HEK293T (cell line): ENCODE results near the gene RAP1GAP.
"Not testable (repeated sequence)": the region's sequence is repeated elsewhere in the genome, so short reads cannot be mapped to it uniquely, and the experiment has no call there.

ENCODE experiments used
- CTCF ChIA-PET: fragments of 350-600 bp; formaldehyde crosslinking; extraction: SDS; loops from one replicate; lab custom pipeline; 2021; ENCODE audit warnings: antibody characterized with exemption, inconsistent platforms; lab: Yijun Ruan, JAX
- POLR2A ChIA-PET: fragments of 350-600 bp; formaldehyde crosslinking; extraction: SDS; loops from one replicate; lab custom pipeline; 2020; ENCODE audit warnings: antibody characterized with exemption, inconsistent platforms; lab: Yijun Ruan, JAX
- DNase-seq: peaks from one replicate; pipeline ENCODE4 v3.0.0; 2012; ENCODE audit warnings: mixed read lengths; ENCODE audit errors: extremely low spot score
- ARNT ChIP-seq: fragments of 450-650 bp; IDR thresholded peaks from 2 replicates; pipeline ENCODE4 v1.6.1; 2017; ENCODE audit warnings: mild to moderate bottlenecking
- BHLHE40 ChIP-seq: fragments of 450-650 bp; IDR thresholded peaks from 2 replicates; pipeline ENCODE4 v1.6.1; 2016; ENCODE audit warnings: mild to moderate bottlenecking, moderate library complexity, borderline replicate concordance
- CTBP1 ChIP-seq: fragments of 450-650 bp; IDR thresholded peaks from 2 replicates; pipeline ENCODE4 v1.6.1; 2016; ENCODE audit warnings: borderline replicate concordance
- ELF4 ChIP-seq: fragments of 450-650 bp; IDR thresholded peaks from 2 replicates; pipeline ENCODE4 v1.6.1; 2017; ENCODE audit warnings: antibody characterized with exemption
- FOXA1 ChIP-seq: fragments of 450-650 bp; IDR thresholded peaks from 2 replicates; pipeline ENCODE4 v1.6.1; 2016; ENCODE audit warnings: mild to moderate bottlenecking
- FOXK2 ChIP-seq: fragments of 450-650 bp; IDR thresholded peaks from 2 replicates; pipeline ENCODE4 v1.6.1; 2016; ENCODE audit warnings: mild to moderate bottlenecking
- FOXM1 ChIP-seq: fragments of 450-650 bp; IDR thresholded peaks from 2 replicates; pipeline ENCODE4 v1.6.1; 2017; ENCODE audit warnings: mild to moderate bottlenecking, borderline replicate concordance
- HDGF ChIP-seq: fragments of 450-650 bp; IDR thresholded peaks from 2 replicates; pipeline ENCODE4 v1.6.1; 2017; ENCODE audit warnings: antibody characterized with exemption, borderline replicate concordance
- L3MBTL2 ChIP-seq: fragments of 450-650 bp; conservative IDR thresholded peaks from 2 replicates; pipeline ENCODE4 v1.6.1; 2016; ENCODE audit warnings: mild to moderate bottlenecking
- LEF1 ChIP-seq: fragments of 450-650 bp; IDR thresholded peaks from 2 replicates; pipeline ENCODE4 v1.6.1; 2017; ENCODE audit warnings: mild to moderate bottlenecking, borderline replicate concordance
- NFRKB ChIP-seq: fragments of 450-650 bp; IDR thresholded peaks from 2 replicates; pipeline ENCODE4 v1.6.1; 2016; ENCODE audit warnings: mild to moderate bottlenecking, moderate library complexity
- PKNOX1 ChIP-seq: fragments of 450-650 bp; IDR thresholded peaks from 2 replicates; pipeline ENCODE4 v1.6.1; 2016
- SP1 ChIP-seq: fragments of 450-650 bp; IDR thresholded peaks from 2 replicates; pipeline ENCODE4 v1.6.1; 2017
- SUZ12 ChIP-seq: fragments of 450-650 bp; IDR thresholded peaks from 2 replicates; pipeline ENCODE4 v1.6.1; 2016; ENCODE audit warnings: mild to moderate bottlenecking
- TARDBP ChIP-seq: fragments of 450-650 bp; IDR thresholded peaks from 2 replicates; pipeline ENCODE4 v1.6.1; 2016
- ZNF384 ChIP-seq: fragments of 450-650 bp; IDR thresholded peaks from 2 replicates; pipeline ENCODE4 v1.6.1; 2016

RAP1GAP gene

GRCh38 chr1:21569820-21570527, 99.2 kb downstream of the RAP1GAP start:
- ChIA-PET POLR2A (interaction anchor here (0.5 kb wide), 1 partner anchor 20 kb away, joined by 3 read pairs; no protein-coding TSS in a partner anchor), CTCF (no interaction called here)
- no peak for DNase-seq
- TF ChIP-seq HDGF (no peak), TARDBP (no peak), ARNT (no peak), SP1 (no peak), FOXM1 (no peak), CTBP1 (no peak), NFRKB (no peak), BHLHE40 (no peak), FOXK2 (no peak), SUZ12 (no peak), PKNOX1 (no peak), LEF1 (no peak), ELF4 (no peak), L3MBTL2 (no peak), ZNF384 (no peak), FOXA1 (no peak)

- no peak for TF ChIP-seq NFRKB
- DNase-seq: no peak
- POLR2A ChIA-PET: no interaction called here
- CTCF ChIA-PET: no interaction called here
These were observed 100.3 kb downstream of the RAP1GAP start for GRCh38 chr1:21568809-21569385.

- TF ChIP-seq PKNOX1 (no peak), LEF1 (no peak), CTBP1 (no peak), FOXM1 (no peak), FOXA1 (no peak), BHLHE40 (no peak), L3MBTL2 (no peak), SUZ12 (no peak), FOXK2 (no peak), ELF4 (no peak), HDGF (no peak), NFRKB (no peak), ZNF384 (no peak), TARDBP (no peak), SP1 (no peak), ARNT (no peak)
- ChIA-PET POLR2A (no interaction called here), CTCF (no interaction called here)
- DNase-seq: no peak
These were observed 101.0 kb downstream of the RAP1GAP start for GRCh38 chr1:21568006-21568746.

- TF ChIP-seq L3MBTL2: no peak
- no peak for TF ChIP-seq LEF1
- TF ChIP-seq PKNOX1: no peak
- TF ChIP-seq BHLHE40: no peak
- no peak for TF ChIP-seq NFRKB
- TF ChIP-seq ARNT: no peak
- TF ChIP-seq SP1: no peak
- TF ChIP-seq FOXM1: no peak
- no peak for TF ChIP-seq FOXK2
- no peak for DNase-seq
- CTCF ChIA-PET: no interaction called here
- POLR2A ChIA-PET: no interaction called here
These were observed 101.7 kb downstream of the RAP1GAP start for GRCh38 chr1:21567241-21568005.

GRCh38 chr1:21566361-21566760, 102.8 kb downstream of the RAP1GAP start:
- CTCF ChIA-PET, POLR2A ChIA-PET, DNase-seq: not testable (repeated sequence)

- ChIA-PET CTCF (no interaction called here), POLR2A (no interaction called here)
- DNase-seq: no peak
- no peak for TF ChIP-seq SP1
- TF ChIP-seq FOXM1: no peak
- TF ChIP-seq ELF4: no peak
These were observed 103.9 kb downstream of the RAP1GAP start for GRCh38 chr1:21565285-21565684.
